ENCODE results near the gene ALMS1.
"Not testable (repeated sequence)": the region's sequence is repeated elsewhere in the genome, so short reads cannot be mapped to it uniquely, and the experiment has no call there.

The ALMS1 gene

GRCh38 chr2:73503992-73504570 is 118.4 kb downstream of the ALMS1 start:
- Histone ChIP-seq H3K27me3 (no peaks in the 10 kb centered on the region), H3K4me3 (ENCODE audit: low read depth, low read length) (no peak overlapping the region)
- DNase-seq = no peak

GRCh38 chr2:73504850-73505249 is 119.2 kb downstream of the ALMS1 start:
- H3K9me3 ChIP-seq; H3K36me3 ChIP-seq; DNase-seq; H3K4me3 ChIP-seq (ENCODE audit: low read depth, low read length); H3K4me1 ChIP-seq; H3K27me3 ChIP-seq: not testable (repeated sequence)

More at GRCh38 chr2:73503992-73504570, 118.4 kb downstream of the ALMS1 start:
- Histone ChIP-seq H3K4me1 (no peaks in the 10 kb centered on the region), H3K36me3 (no peaks in the 10 kb centered on the region), H3K9me3 (no peaks in the 10 kb centered on the region)
- TF ChIP-seq, protein P1, sequence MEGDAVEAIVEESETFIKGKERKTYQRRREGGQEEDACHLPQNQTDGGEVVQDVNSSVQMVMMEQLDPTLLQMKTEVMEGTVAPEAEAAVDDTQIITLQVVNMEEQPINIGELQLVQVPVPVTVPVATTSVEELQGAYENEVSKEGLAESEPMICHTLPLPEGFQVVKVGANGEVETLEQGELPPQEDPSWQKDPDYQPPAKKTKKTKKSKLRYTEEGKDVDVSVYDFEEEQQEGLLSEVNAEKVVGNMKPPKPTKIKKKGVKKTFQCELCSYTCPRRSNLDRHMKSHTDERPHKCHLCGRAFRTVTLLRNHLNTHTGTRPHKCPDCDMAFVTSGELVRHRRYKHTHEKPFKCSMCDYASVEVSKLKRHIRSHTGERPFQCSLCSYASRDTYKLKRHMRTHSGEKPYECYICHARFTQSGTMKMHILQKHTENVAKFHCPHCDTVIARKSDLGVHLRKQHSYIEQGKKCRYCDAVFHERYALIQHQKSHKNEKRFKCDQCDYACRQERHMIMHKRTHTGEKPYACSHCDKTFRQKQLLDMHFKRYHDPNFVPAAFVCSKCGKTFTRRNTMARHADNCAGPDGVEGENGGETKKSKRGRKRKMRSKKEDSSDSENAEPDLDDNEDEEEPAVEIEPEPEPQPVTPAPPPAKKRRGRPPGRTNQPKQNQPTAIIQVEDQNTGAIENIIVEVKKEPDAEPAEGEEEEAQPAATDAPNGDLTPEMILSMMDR (IDR thresholded peaks at IDR 0.05; ENCODE audit: low read depth, low read length) = no peak

DNA sequence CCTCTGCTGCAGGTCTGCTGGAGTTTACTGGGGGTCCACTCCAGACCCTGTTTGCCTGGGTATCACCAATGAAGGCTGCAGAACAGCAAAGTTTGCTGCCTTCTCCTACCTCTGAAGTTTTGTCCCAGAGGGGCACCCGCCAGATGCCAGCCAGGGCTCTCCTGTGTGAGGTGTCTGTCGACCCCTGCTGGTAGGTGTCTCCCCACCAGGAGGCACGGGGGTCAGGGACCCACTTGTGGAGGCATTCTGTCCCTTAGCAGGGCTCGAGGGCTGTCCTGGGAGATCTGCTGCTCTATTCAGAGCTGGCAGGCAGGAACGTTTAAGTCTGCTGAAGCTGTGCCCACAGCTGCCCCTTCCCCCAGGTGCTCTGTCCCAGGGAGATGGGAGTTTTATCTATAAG is 124.8 kb downstream of the ALMS1 start:
- not testable (repeated sequence) for H3K4me3 ChIP-seq (ENCODE audit: low read depth, low read length); H3K27me3 ChIP-seq; H3K4me1 ChIP-seq; DNase-seq; H3K9me3 ChIP-seq; H3K36me3 ChIP-seq

DNA sequence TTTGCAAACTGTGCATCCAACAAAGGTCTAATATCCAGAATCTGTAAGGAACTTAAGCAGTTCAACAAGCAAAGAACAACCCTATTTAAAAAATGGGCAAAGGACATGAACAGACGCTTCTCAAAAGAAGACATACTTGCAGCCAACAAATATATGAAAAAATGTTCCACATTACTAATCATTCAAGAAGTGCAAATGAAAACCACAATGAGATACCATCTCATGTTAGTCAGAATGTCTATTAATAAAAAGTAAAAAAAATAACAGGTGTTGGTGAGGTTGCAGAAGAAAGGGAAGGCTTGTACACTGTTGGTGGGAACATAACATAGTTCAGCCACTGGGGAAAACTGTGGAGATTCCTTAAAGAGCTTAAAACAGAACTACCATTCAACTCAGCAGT is 130.4 kb downstream of the ALMS1 start:
- Histone ChIP-seq H3K27me3 (no peaks in the 10 kb centered on the region), H3K4me3 (ENCODE audit: low read depth, low read length) (no peak overlapping the region), H3K4me1 (no peaks in the 10 kb centered on the region), H3K9me3 (no peaks in the 10 kb centered on the region), H3K36me3 (no peaks in the 10 kb centered on the region; the same call in 1 of the 2 replicates)
- no peak for DNase-seq
- TF ChIP-seq, protein P1 (IDR thresholded peaks at IDR 0.05; ENCODE audit: low read depth, low read length) = no peak

GRCh38 chr2:73528688-73529087 is 143.1 kb downstream of the ALMS1 start:
- Histone ChIP-seq H3K27me3 (no peaks in the 10 kb centered on the region), H3K9me3 (no peaks in the 10 kb centered on the region), H3K4me3 (ENCODE audit: low read depth, low read length) (no peak overlapping the region), H3K36me3 (no peaks in the 10 kb centered on the region), H3K4me1 (no peaks in the 10 kb centered on the region)
- DNase-seq = no peak
- TF ChIP-seq, protein P1 (IDR thresholded peaks at IDR 0.05; ENCODE audit: low read depth, low read length) = no peak

DNA sequence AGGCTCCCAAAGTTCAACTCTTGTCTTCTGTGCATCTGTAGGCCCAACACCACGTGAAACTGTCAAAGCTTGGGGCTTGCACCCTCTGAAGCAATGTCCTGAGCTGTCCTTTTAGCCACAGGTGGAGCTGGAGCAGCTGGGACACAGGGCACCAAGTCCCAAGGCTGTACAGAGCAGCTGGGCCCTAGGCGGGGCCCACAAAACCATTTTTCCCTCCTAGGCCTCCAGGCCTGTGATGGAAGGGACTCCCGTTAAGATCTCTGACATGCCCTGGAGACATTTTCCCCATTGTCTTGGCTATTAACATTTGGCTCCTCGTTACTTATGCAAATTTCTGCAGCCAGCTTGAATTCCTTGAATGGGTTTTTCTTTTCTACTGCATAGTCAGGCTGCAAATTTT is 145.1 kb downstream of the ALMS1 start:
- not testable (repeated sequence) for H3K4me3 ChIP-seq (ENCODE audit: low read depth, low read length); H3K4me1 ChIP-seq; DNase-seq; H3K27me3 ChIP-seq; H3K36me3 ChIP-seq; H3K9me3 ChIP-seq

DNA sequence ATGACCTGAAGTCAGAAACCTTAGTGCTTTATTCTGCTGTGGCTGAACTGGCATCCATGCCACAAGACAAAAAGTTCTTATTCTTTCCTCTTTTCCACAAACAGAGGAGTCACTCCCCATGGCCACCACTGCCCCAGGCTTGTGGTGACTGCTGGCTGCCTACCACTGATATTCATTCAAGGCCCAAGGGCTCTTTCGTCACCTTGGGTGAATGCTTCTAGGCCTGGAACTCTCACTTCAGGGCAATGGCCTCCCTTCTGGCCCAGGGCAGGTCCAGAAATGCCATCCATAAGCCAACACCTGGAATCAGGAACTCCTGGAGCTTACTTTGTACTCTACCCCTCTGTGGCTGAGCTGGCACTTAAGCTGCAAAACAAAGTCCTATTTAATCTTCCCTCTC is 146.7 kb downstream of the ALMS1 start:
- Histone ChIP-seq H3K27me3 (no peaks in the 10 kb centered on the region), H3K36me3 (no peaks in the 10 kb centered on the region), H3K4me3 (ENCODE audit: low read depth, low read length) (no peak overlapping the region), H3K4me1 (no peaks in the 10 kb centered on the region), H3K9me3 (no peaks in the 10 kb centered on the region)
- TF ChIP-seq, protein P1 (IDR thresholded peaks at IDR 0.05; ENCODE audit: low read depth, low read length) = no peak
- DNase-seq = no peak

Measured in BE2C (cell line).